Activated CD4-positive, alpha-beta T cell treated with anti-CD3 and anti-CD28 coated beads, Interleukin-2, amount 50 U/mL, for 48 hours (primary cell): ENCODE data around the gene TBC1D1.

ENCODE experiments used
- DNase-seq, 2 experiments: peaks; one replicate each; pipeline ENCODE4 v3.0.0-alpha.2; 2020

The TBC1D1 gene

DNA sequence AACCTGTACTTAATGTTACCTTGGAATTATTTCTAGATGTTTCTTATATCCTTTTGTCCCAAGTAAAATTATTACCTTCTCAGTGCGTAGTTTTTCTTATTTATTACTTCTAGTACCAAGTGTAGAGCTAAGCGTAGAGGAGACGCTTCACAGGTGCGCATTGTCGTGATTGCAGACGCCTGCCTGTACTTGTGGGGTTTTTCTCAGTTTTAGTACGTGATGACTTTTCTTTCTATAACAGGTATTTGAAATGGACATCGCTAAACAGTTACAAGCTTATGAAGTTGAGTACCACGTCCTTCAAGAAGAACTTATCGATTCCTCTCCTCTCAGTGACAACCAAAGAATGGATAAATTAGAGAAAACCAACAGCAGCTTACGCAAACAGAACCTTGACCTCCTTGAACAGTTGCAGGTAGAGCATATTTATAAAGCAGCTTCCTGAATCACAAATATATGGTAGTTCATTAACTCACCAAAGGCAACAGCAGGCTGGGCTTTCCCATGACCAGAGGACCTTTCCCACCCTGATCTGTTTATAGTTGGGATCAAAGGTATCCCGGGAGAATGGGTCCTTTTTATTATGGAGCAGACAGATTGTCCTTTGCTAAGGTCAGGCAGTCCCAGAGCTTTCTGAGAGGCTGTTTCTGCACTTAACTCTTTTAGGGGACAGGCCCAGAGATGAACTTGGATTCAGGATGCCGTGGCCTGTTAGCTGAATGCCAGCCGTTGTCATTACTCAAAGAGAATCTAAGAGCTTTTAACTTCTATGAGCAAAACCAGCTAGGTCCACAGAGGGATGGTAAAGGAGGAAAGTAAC, 242.2 kb downstream of the TBC1D1 start:
- DNase-seq = no peak

DNA sequence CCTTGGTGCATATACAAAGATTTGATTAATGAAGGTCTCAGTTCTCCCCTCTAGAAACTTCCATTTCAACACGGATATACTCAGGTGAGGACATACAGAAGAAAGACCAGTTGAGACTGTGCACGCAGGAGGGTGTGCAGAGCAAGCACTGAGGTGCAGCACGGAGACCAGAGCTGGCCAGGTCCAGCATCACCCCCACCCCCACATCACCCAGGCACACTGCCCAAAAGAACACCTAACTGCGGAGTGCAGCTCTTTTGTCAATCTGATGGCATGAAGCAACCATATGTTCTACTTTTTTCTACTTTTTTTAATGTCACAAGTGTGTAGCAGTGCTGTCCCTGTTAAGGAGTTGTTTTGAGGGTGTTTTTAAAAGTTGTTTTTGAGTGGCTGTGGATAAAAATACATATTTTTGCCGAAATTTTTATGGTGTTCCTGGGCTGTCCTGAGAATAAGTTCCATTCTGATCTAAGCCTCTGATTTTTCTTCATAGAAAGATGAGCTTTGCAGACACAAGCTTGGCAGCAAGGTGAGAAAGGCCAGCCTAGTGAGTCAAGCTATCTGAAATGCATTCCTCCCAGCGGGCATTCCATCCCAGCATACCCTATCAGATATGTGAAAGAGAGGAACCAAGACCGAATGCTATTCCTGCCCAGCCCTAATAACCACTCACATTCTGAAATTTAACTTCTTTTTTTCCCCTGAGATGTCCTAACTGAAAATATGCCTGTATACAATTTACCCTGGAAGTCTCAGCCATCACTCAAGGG, 243.0 kb downstream of the TBC1D1 start:
- no peak for DNase-seq

DNA sequence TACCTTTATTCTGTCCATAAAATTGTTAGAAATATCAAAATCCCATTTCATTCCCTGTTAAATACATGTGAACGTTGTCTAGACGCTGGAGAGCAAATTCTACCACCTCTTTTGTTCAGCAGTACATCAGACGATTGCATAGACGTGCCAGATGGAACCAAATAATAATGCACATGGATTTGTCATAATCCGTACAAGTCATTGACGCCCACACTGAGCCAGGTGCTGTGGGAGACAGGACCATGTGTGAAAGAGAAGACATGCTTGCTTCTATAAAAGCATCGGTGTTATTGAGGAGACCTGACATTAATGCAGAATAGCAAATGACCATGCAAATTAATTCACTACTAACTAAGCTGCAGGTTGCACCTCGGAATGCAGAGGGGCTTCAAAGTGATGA, 244.3 kb downstream of the TBC1D1 start:
- no peak for DNase-seq

DNA sequence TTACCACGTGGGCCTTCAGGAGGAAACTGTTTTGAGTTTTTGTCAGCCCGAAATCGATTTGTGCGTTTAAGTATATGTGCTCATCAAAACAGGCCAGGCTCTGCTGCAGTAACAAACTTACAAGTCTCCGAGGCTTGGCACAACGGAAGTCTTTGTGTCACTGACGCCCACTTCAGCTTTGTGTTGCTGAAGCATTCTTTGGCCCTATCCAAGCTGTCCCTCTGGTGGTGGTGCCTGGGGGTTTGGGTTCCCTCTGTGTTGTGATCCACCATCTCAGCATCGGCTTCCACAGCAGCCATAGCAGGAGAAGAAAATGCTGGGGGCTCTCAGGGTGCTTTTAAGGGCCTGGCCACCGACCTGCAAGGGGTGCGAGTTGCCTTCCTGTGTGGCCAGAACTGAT, 245.7 kb downstream of the TBC1D1 start:
- no peak for DNase-seq

- DNase-seq = no peak
These were observed 246.2 kb downstream of the TBC1D1 start for GRCh38 chr4:38137080-38137479.

DNA sequence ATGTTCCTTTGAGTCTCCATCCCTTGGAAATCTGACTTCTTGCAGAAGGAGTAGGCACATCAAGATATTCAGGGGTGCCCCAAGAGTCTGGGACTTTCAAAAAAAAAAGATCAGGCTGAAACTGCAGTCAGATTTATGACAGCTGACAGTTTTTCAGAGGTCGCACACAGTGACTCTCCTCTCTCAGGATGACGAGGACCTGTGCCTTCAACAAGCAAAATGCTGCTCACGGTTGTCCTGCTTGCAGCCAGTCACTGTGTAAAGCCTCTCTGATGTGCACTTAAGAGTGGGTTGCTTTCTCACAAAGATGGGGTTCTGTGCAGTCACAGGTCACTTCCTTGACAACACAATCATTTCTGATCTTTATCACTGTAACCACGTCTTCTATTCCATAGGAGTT, 247.5 kb downstream of the TBC1D1 start:
- DNase-seq = peak in 1 of 2 experiments; percentile 15

DNA sequence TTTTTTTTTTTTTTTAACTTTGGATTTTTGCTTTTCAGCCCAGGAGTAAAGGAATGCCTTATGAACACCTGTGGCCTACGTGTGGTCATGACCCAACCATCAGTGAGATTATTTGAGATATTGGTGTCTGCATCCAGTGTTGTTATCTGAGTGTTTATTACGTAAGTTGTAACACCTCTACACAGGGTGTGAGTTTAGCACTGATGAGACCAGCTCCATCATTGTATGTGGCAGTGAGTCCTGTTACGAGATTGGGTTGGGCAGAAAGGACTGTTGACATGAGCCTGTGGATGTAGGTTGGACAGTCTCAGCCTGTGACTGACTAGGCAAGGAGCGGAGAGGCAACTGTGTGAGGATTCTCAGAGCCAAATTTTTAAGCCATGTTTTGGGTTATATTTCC, 248.3 kb downstream of the TBC1D1 start:
- no peak for DNase-seq

DNA sequence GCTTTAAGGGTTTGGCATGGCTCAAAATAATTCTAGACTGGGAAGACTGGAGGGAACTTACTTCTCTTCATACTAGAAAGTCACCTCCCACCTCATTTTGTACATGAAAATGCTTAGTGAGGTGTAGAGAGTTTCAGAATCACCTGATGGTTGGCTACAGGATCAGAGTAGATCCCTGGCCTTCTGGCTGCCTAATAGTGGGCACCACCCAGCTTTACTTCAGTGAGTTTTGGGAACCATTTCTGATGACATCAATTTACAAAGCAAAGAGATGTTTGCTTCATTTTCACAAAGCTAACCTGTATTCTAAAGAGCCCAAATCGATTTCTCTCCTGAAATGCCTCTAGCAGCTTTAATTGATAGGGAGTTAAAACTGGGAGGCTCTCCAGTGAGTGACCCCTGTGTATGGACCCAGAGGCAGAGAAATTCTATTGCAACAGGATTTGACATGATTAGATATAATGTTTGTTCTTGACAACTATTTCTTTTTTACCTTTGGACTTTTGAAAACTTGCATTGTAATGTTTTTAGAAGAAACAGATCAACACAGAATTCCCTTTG, 249.8 kb downstream of the TBC1D1 start:
- DNase-seq = no peak

DNA sequence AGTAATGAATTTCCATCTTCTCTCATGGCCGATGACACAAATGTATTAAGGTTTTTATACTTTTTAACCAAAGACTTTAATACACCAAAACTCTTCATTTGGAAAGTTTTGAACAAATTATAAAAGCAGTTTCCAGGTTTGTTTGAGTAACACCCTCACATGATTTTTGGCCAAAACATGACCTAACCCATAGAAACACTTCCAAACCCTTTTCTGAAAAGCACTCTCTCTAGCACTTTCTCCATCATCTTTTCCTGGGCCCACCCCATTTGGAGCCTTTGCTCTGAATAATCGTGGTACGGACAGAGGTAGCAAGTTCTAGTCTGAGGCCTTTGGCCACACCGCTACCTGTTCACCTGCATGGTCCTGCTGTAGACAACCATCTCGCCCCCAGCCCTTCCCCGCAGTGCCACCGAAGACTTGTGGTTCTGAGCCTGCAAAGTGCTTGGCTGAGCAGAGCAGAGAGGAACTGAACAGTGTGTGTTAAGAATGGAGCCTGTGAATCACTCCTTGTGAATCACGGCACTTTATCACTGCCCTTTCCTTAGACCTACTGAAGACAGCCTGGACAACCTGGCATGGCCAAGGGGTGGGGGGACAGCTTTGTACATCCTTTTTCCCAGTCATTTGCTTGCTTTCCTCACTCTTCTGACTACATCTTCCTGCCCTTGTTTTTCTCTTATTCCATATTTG, 251.1 kb downstream of the TBC1D1 start:
- peak in 1 of 2 experiments; percentile 17 for DNase-seq

- DNase-seq = no peak
These were observed 253.1 kb downstream of the TBC1D1 start for GRCh38 chr4:38144031-38144430.

DNA sequence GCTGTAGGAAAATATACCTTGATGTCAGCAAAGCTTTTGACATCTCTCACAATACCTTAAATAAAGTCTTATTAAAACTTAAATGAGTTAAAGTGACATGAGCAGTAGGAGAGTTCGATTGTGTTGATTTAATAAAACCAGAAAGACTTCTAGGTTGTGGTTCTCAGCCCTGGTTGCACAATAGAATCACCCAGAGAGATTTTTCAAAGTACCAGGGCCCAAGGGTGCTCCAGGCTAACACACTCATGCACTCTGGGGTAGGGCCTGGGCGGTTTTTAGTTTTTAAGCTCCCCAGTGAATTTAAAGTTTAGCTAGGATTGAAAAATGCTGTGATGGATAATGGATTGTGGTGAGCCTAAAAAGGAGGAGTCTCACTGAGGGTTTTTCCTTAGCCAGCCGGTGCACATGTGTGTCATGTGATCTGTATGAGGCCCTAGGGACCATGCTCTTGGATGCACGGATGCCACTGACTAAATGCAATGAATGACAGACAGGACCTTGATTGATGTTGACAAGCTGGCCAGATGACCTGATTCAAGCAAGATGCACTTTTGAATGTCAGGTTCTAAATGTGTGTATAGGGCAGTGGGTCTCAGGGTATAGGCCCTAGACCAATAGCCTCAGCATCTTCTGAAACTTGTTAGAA, 254.3 kb downstream of the TBC1D1 start:
- DNase-seq = no peak

GRCh38 chr4:38145741-38146140, 254.9 kb downstream of the TBC1D1 start:
- no peak for DNase-seq

- no peak for DNase-seq
These were observed 255.5 kb downstream of the TBC1D1 start for GRCh38 chr4:38146383-38146782.

GRCh38 chr4:38149472-38149996, 258.6 kb downstream of the TBC1D1 start:
- DNase-seq = no peak

DNA sequence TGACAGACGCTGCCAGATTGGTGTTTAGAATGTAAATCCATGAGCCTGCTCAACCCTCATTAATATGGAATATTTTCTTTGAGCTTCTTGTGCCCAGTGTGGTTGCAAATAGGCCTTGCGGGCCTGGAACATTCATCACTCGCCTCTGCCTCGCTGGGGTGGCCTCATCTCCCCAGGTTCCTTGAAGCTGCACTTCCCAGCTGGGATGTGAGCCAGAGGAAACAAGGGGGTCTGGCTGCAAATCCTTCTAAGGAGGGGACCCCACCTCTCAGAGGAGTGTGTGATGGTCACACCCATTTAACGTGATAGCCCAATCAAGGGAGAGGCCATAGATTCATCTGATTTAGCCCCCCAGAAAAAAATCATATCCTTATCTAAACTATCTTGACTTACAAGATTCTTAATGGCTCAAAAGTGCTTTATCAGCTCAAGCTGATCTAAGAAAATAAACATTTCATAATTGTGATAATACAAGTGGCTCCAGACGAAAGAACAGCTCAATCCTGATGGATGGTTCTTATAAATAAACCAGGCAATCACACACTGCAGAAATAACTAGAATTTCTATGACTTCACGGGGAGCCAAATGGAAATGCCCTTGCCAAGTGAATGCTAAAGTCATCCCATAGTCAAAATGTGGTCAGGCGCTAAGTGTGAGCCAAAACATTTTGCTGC, 259.2 kb downstream of the TBC1D1 start:
- no peak for DNase-seq

DNA sequence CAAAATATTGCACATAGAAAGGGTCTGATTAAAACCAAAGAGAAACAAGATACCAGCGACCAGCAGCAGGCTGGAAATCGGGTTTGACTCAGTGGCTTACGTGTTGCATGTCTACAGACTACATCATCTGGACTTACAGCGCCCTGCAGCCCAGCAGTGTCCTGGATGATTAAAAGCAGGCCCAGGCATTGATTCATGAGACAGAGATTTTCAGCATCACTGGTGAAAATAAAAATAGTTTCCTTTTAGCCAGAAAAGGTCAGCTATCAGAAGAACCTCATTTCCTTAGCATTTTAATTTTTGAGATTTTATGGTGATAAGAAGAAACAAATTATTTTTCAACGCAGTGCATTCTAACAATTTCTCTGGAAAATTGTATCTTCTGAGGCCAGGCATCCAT, 259.9 kb downstream of the TBC1D1 start:
- DNase-seq = no peak

- DNase-seq = no peak
These were observed 261.0 kb downstream of the TBC1D1 start for GRCh38 chr4:38151873-38152272.

GRCh38 chr4:38152305-38152704, 261.4 kb downstream of the TBC1D1 start:
- DNase-seq = no peak

DNA sequence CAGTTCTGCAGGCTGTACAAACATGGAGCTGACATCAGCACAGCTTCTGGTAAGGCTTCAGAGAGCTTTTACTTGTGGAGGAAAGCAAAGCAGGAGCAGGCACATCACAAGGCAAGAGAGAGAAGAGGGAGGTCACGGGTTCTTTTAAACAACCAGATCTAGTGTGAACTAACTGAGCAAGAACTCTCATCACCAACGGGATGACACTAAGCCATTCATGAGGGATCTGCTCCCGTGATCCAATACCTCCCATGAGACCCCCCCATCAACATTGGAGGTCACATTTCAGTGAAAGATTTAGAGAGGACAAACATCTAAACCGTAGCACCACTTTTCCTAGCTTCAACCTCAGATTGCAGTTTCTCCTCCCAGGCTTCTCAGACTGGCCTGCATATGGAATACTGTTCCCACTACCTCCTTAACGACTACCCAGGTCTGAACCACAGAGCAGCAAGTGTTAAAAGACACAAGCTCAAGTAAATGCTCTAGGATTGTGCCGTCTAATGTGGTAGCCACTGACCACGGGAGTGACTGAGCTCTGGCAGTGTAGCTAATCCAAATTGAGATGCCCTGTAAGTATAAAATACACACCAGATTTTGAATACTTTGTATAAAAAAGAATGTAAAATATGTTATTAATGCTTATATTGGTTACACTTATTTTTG, 262.0 kb downstream of the TBC1D1 start:
- DNase-seq = no peak

DNA sequence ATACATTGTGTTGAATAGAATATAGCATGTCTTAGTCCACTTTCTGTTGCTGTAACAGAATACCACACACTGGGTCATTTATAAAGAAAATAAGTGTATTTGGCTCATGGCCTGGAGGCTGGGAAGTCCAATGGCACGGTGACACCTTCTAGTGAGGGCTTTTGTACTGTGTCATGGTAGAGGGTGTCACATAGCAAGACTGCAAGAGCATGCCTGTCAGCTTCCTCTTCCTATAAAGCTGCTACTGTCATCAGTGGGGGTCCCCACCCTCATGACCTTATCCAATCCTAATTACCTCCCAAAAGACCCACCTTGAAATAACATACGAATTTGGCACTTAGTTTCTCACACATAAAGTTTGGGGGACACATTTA, 262.5 kb downstream of the TBC1D1 start:
- no peak for DNase-seq

DNA sequence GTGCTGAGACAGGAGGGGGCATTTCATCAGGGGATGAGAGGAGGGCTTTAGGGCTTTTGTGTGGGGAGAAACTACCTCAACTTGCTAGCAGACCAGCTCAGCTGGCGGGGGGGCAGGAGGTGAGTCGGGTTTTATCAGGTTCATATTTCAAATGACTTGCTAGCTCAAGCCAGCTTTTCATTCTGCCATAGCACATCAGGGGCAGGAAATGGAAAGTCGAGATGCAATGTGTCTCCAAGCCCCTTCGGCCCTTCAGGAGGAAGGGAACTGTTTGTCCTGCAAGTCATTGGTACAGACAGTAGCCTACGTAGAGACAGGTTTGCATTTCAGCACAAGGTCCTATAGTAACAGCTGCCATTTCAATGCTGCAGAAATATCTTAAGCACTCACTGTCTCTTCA, 263.4 kb downstream of the TBC1D1 start:
- DNase-seq = no peak
